Kidney (tissue), 14 donors: ENCODE data around the gene TOMM5. TPM values are rescaled to one million over a fixed set of nuclear protein-coding genes. Genes with fewer than 3 reads are reported as not detected.

Experiments used
- DNase-seq, 5 donors: peaks; one replicate each; pipeline ENCODE4 v3.0.0-alpha.2; 2013 to 2020
- FAIRE-seq: peaks from 2 replicates; lab custom pipeline; 2012; peaks lifted over from hg19 to GRCh38; lab: Jason Lieb, UNC
- H3K27ac ChIP-seq, 2 donors: one replicate each; pipeline ENCODE4 v1.7.0; 2013; ENCODE audit warnings: low read depth in 2 of 2, low read length in 2 of 2, inconsistent platforms in 1 of 2
- H3K27me3 ChIP-seq: one replicate; pipeline ENCODE4 v1.7.1; 2013; ENCODE audit warnings: low read length, inconsistent platforms; ENCODE audit not compliant: control insufficient read depth, insufficient read depth
- H3K36me3 ChIP-seq, 3 donors: one replicate each; pipeline versions ENCODE4 v1.7.0 to v1.7.1; 2013; ENCODE audit warnings: low read length in 3 of 3, control low read depth in 1 of 3, inconsistent platforms in 1 of 3; ENCODE audit not compliant: insufficient read depth in 3 of 3, control insufficient read depth in 2 of 3
- H3K4me1 ChIP-seq, 3 donors: one replicate each; pipeline versions ENCODE4 v1.7.0 to v1.7.1; 2013; ENCODE audit warnings: low read length in 3 of 3, inconsistent platforms in 1 of 3, low read depth in 1 of 3; ENCODE audit not compliant: control insufficient read depth in 2 of 3, insufficient read depth in 2 of 3
- H3K4me3 ChIP-seq, 3 donors: one replicate each; pipeline versions ENCODE4 v1.7.0 to v1.8.1; 2013; ENCODE audit warnings: low read length in 3 of 3, control low read depth in 1 of 3, inconsistent platforms in 1 of 3
- H3K9ac ChIP-seq, 3 donors: one replicate each; pipeline versions ENCODE4 v1.7.0 to v1.7.1; 2013; ENCODE audit warnings: low read length in 3 of 3, control low read depth in 1 of 3, inconsistent platforms in 1 of 3
- H3K9me3 ChIP-seq, 3 donors: one replicate each; pipeline versions ENCODE4 v1.7.0 to v1.7.1; 2013; ENCODE audit warnings: low read length in 3 of 3, control low read depth in 1 of 3, inconsistent platforms in 1 of 3; ENCODE audit not compliant: control insufficient read depth in 2 of 3, insufficient read depth in 1 of 3
- intact Hi-C: fragments of 100-400 bp; cut with DNase I; formaldehyde crosslinking; loops from one replicate; pipeline ENCODE4 v1.11.1; 2022
- polyA plus RNA-seq: library from polyadenylated mRNA; stranded (reverse); fragments of 350-450 nt; fragmentation: Illumina TruSeq; extraction: RNeasy Lipid Tissue Mini Kit (QIAGEN cat#74804); gene quantifications from one replicate; pipeline ENCODE4 v1.2.3, GENCODE V29; 2014; ENCODE audit warnings: low read depth, low replicate concordance; ENCODE audit not compliant: insufficient read depth
- total RNA-seq: library from RNA; stranded (reverse); fragmentation: NEBNext Ultra II Directional; extraction: Animal tissue kit (Norgen Biotek cat#: 25700); gene quantifications from one replicate; pipeline ENCODE4 v1.2.1, GENCODE V29; 2021
- TF ChIP-seq, protein P1 (sequence below): IDR thresholded peaks from 3 replicates; pipeline ENCODE4 v1.5.1; 2012; ENCODE audit warnings: mild to moderate bottlenecking, moderate library complexity, borderline replicate concordance; ENCODE audit not compliant: insufficient read depth; ENCODE audit errors: extremely low read depth
- donor health status: control.
- donor health status: control.
- donor health status: control.
- donor health status: control.
- donor health status: control.
- donor health status: DM: yes; HTN: yes; CAD: no.
- donor health status: Normal renal cell carcinoma (clear cell type).

TOMM5 gene
- total and polyA plus RNA-seq, 2 donors from 2014 or later = 59.5 to 197 TPM

DNA sequence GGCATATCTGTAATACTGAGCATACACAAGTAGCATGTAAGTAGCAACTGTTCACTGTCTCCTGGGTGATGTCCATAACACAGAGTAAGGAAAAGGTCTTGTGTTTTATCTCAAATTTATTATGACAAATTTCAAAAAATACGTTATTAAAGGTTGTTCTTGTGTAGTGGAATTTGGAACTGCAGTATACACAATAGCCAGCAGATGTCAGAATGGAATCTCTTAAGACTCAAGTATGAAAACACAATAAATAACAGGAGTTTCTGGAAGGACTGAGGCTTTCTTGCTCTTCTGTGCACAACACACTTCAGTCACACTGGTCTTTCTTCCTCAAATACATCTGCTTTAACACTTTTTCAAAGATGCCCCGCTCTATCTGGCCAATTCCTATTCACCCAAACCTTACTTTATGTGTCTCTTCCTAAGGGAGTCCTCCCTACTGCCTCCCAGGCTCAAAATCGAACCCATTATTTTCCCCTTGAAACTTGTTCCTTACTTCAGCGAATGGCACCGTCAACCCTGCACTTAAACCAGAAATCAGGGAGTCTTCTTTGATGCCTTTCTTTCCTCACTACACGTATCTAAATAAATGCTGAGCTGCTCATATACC, 9.7 kb downstream of the TOMM5 start:
- intact Hi-C loops = no loop called here
- TF ChIP-seq, protein P1, sequence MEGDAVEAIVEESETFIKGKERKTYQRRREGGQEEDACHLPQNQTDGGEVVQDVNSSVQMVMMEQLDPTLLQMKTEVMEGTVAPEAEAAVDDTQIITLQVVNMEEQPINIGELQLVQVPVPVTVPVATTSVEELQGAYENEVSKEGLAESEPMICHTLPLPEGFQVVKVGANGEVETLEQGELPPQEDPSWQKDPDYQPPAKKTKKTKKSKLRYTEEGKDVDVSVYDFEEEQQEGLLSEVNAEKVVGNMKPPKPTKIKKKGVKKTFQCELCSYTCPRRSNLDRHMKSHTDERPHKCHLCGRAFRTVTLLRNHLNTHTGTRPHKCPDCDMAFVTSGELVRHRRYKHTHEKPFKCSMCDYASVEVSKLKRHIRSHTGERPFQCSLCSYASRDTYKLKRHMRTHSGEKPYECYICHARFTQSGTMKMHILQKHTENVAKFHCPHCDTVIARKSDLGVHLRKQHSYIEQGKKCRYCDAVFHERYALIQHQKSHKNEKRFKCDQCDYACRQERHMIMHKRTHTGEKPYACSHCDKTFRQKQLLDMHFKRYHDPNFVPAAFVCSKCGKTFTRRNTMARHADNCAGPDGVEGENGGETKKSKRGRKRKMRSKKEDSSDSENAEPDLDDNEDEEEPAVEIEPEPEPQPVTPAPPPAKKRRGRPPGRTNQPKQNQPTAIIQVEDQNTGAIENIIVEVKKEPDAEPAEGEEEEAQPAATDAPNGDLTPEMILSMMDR = peak; percentile 67
- Histone ChIP-seq H3K4me3 (no peak overlapping the region), H3K36me3 (peaks cover 6 to 19% (median 18%) of the 10 kb centered on the region in 3 donors), H3K4me1 (no peaks in the 10 kb centered on the region), H3K27me3 (no peaks in the 10 kb centered on the region), H3K9me3 (no peaks in the 10 kb centered on the region), H3K27ac (no peak overlapping the region), H3K9ac (no peak overlapping the region)
- FAIRE-seq = peak; percentile 84
- DNase-seq = peak in 2 of 5 donors; percentile 63 to 70

DNA sequence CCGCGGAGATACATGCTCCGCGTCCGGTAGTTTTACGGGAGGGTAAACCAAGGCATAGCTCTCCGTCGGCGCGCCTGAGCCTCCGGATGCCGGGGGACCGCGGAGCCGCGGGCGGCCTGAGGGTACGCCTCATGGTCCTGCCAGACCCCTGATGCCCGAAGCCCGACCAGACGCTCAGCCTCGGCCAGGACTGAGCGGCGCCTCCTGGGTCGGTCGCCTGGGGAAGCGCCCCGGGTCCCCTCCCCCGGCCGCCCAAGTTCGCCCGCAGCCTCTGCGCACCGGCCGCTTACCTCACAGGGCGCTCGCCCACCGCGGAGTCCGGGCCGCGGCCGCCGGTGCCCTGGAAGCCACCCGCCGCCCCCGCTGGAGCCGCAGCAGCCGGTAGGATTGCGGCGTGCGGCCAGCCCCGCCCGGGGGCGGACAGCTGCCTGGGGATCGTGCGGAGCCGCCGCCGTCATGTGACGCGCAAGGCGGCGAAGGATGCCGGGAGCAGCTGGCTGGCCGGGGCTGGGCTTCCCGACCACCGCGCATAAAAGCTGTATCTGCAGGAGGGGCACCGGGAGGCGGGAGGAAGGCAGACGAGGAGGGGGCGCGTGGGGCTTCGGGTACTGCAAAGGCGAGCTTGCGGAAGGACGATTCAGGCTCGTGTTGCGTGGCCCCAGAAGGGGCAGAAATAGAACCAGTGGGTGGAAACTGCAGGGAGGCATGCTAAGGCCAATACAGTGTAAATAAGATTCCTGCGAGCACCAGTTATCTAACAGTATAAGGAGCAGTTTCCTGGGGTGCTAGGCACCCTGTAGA, 16.3 kb downstream of the TOMM5 start, which contains the start of gene FBXO10:
Gene FBXO10, minus strand, starts transcription at position 460 of the 801 bp plus-strand sequence. CDS start 34,612 bp downstream, outside the sequence.
- intact Hi-C loops = no loop called here
- H3K36me3 ChIP-seq = no peaks in the 10 kb centered on the region
- H3K9me3 ChIP-seq = no peaks in the 10 kb centered on the region
- no peaks in the 10 kb centered on the region for H3K27me3 ChIP-seq
- peak within 1 kb of the TSS; percentile 67 to 82 (median 75) for H3K4me3 ChIP-seq
- H3K4me1 ChIP-seq = peaks cover 0 to 14% (median 3%) of the 10 kb centered on the region in 3 donors
- FAIRE-seq = no peak
- TF ChIP-seq, protein P1 = no peak
- peak within 1 kb of the TSS; percentile 53 to 85 (median 63) for H3K9ac ChIP-seq
- DNase-seq = peak; percentile 88 to 95 (median 89)
- H3K27ac ChIP-seq = peak within 1 kb of the TSS; percentile 47 to 62

DNA sequence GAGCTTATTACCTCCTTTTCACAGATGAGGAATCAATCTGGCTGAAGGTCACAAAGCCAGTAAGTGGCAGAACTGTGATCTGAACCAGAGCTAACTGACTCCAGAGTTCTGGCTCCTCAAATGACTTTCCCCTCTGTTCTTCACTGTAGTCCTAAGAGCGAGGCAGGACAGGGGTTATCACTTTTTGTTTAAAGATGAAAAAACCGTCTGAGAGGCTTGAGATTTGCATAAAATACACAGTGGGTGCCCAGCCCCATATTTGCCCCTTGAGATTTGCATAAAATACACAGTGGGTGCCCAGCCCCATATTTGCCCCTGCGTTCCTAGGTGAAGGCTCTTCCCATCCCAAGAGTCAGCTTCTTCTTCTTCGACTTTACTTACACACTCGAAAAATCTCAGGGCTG, 16.9 kb downstream of the TOMM5 start:
- intact Hi-C loops = no loop called here
- DNase-seq (peak in 2 of 5 donors; percentile 38 to 48), FAIRE-seq (no peak)
- Histone ChIP-seq H3K4me3 (peak overlapping the region; percentile 59 to 82 (median 61)), H3K27me3 (no peaks in the 10 kb centered on the region), H3K36me3 (no peaks in the 10 kb centered on the region), H3K9ac (peak overlapping the region; percentile 37 to 85 (median 63)), H3K4me1 (peaks cover 0 to 14% (median 3%) of the 10 kb centered on the region in 3 donors), H3K27ac (peak overlapping the region; percentile 47 to 62), H3K9me3 (no peaks in the 10 kb centered on the region)
- TF ChIP-seq, protein P1 = no peak
